Right ventricle myocardium inferior (tissue), 1 donor: ENCODE data around the gene MAPKAP1. TPM values are rescaled to one million over a fixed set of nuclear protein-coding genes. Genes with fewer than 3 reads are reported as not detected.

Source experiments
- ATAC-seq: fragments of 200-7000 bp; cut with Tn5 transposase; one replicate; pipeline ENCODE4 v1.9.1; 2020; ENCODE audit warnings: mild to moderate bottlenecking, moderate library complexity
- DNase-seq: peaks from one replicate; pipeline ENCODE4 v3.0.0; 2021; ENCODE audit errors: missing footprints
- intact Hi-C: fragments of 100-400 bp; cut with DNase I; formaldehyde crosslinking; loops from one replicate; pipeline ENCODE4 v1.11.0; 2022
- total RNA-seq: library from RNA; stranded (reverse); fragmentation: NEBNext Ultra II Directional; extraction: Animal tissue kit (Norgen Biotek cat#: 25700); gene quantifications from one replicate; pipeline ENCODE4 v1.2.1, GENCODE V29; 2021
- donor health status: DM: no; HTN: yes; CAD: no; lungs with severe emphysema.

The MAPKAP1 gene
- total RNA-seq, 1 donor from 2014 or later, result 122 TPM

DNA sequence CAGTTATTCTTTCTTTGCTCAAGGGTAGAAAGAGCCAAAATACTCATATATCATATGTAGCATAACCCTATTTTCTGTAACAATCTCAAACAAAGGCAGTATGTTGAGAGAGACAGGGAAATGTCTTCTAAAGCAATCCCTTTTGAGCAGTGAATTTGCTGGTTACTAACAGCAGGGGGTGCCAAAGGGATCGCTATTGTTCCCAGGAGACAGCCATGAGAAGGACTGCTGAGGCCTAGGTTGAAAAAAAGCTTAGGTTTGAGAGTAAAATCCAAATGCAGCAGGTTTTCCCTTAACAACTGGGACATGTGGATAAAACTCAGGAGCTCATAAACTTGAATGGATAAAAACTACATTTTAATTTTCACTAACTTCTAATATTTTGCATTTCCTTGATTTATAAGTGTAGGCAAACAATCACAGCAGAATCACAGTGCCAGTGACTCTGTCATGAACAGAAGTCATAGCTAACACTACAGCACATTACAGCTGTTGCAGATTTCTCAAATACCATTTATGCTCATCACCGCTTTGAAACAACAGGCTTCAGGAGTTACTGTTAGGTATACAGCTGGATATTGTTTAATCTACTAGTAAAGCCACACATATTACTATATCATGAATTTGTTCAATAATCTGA is 148.4 kb downstream of the MAPKAP1 start:
- intact Hi-C loops, result loop anchor here (5.0 to 10.0 kb wide), 3 partner anchors 74 to 326 kb away; partner anchors contain the start of gene PBX3
- ATAC-seq (peak; percentile 74), DNase-seq (no peak)

DNA sequence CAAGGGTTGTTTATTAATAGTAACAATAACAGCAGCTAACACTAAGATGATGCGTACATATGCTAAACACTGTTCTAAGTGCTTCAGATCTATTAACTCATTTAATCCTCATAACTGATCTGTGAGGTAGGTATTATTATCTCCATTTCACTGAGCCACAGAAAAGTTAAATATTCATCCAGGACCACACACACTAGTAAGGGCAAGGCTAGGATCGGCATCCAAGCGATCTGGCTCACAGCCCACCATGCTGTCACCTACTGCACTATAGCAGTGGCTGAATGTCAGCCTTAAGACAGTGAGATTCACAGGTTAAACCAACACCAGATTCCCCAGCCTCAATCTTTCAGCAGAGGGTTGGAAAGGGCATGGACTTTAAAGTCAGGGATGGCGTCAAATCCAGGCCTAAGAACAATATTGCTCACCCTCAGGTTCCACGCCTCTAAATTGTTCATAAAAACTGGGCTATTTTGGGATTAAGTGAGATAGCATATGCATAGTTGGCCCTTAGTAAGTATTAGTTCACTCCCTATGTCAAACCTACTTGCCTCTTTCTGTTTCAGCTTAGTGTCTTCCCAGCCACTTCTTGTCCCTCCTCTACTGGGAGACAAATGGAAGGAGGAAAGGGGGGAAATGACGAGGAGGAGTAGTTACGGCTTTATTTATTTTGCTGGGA is 150.8 kb downstream of the MAPKAP1 start:
- no peak for DNase-seq
- intact Hi-C loops, result loop anchor here (5.0 to 10.0 kb wide), 3 partner anchors 76 to 329 kb away; partner anchors contain the start of gene PBX3
- peak; percentile 21 for ATAC-seq

DNA sequence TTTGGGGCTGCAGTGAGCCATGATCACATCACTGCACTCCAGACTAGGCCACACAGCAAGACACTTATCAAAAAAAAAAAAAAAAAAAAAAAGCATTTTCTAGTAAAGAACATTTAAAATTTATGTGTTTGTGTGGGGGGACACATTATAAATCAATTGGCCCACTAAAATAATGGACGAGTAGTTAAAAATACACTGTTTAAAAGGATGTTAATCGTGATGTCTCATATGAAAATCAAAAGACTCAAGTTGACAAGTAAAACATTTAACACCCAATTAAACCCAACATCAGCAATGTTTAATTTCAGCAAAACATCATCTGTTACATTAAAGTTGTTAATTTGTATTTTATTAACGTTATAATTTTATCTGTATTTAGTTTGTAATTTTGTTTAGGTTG is 152.3 kb downstream of the MAPKAP1 start:
- intact Hi-C loops, result loop anchor here (5.0 to 10.0 kb wide), 3 partner anchors 78 to 330 kb away; partner anchors contain the start of gene PBX3
- no peak for DNase-seq
- no peak for ATAC-seq

DNA sequence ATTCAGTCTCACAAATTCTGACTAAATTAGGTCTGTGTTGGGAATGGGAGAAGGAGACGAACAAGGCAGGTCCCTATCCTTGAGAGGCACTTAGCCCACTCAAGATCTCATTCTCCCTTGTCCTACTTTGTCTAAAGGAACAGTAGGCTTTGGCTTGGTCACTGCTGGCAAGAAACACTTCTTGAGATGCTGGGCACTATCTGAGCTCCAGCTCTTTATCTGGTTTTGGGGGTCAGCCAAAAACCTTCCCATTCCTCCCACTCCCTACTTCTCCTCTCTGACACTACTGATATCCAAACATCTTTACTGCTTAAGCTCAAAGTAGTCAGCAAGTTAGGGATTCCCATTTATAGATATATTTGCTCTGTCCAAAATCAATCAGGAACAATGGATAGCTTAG is 155.2 kb downstream of the MAPKAP1 start:
- ATAC-seq (no peak), DNase-seq (no peak)
- intact Hi-C loops, result loop anchor here (2.0 to 10.0 kb wide), 2 partner anchors 79 to 333 kb away; no protein-coding TSS in a partner anchor

DNA sequence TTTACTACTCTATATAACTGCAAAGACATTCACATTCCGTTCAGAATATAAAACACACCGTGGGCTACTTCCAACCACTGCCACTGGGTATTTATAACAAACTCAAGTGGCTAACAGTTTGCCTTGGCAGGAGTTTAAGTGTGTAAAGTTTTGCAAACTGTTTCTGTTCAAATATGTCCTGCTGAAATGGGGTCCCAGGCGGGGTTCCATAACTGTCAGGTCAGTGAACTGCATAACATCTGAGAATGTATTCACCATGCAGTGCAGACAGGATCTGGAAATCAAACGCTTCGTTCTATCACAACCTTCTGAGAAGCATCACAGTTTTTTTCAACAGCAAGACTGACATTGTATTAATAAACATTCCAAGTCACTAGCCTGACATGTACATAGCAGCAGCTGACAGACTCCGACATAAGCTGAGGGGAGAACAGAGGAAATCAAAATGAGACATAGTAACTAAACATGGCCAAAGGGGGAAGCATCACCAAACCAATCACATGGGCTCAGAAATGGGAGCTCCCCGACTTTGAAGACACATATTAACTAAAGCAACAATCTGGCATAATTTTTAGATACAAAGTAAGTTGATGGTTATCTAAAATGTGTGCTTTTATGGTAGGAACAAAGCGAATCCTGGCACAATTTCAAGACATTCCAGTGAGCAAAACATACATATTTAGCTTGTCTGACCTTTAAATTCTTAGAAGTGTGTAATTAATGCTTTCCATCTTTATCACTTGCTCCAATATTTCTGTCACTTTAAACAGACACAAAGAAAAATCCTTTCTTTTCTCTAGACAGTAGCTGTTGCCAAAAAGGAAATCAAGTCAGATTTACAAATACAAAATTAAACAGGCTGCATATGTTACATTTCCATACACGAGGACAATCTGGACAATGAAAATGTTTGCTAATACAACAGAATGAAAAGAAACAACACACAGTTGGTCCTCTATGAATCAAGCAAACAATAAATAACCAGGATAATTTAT is 156.8 kb downstream of the MAPKAP1 start:
- no peak for DNase-seq
- intact Hi-C loops, result loop anchor here (2.0 to 10.0 kb wide), 4 partner anchors 38 to 335 kb away; no protein-coding TSS in a partner anchor
- peak; percentile 56 for ATAC-seq

DNA sequence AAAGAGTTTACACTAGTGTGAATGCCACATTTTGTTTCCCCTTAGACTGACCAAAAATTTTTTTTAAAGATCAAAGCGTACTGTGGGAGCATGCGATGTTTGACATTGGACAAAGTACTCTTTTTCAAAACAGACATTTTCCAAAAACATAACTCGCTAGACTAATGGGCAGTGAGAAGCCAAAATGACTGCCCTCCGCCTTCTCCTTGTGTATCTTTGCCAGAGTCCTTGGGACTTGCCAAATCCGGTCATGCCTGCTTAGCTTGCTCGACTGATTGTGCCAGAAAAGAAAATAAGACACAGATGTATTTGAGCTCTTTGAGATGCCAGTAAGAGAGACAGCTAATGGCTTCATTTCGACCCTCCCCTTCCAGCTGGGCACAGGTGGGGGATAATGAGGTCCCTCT is 157.5 kb downstream of the MAPKAP1 start:
- DNase-seq, result no peak
- intact Hi-C loops, result loop anchor here (2.0 to 5.0 kb wide), 2 partner anchors 37 to 63 kb away; no protein-coding TSS in a partner anchor
- ATAC-seq, result peak; percentile 73

DNA sequence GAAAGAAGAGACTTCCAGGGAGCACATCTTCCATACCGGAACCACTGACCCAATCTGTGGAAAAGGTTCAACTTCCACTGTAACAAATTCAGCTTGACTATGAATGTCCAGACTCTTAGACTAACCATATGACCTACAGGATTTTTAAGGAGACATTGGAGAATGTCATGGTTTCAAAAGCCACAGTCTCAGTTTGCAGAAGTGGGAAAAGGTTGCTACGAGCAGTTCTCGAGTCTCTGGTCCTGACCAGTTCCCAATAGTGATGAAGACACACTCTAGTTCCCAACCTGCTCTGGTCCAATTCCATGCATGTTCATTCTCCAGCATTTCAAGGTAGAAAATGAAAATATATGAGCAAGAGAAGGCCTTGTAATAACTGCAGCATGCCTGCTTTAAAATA is 158.0 kb downstream of the MAPKAP1 start:
- intact Hi-C loops, result loop anchor here (2.0 to 5.0 kb wide), 2 partner anchors 37 to 62 kb away; no protein-coding TSS in a partner anchor
- DNase-seq, result no peak
- no peak for ATAC-seq

DNA sequence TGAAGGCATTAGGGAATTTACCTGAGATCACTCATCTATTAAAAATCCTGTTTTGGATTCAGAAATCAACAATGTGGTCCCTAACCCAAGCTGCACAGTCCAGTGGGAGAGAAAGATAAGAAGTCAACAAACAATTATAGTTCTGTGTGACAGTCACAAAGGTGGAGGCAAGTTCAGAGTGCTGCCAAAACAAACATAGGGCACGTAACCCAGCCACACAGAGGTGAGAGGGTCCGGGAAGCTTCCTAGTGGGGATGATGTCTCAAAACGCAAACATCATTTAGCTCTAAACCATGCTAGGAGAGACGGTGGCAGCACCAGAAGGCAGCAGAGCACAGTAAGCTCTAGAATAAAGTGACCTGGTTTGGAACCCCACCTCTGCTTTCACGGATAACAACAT is 158.9 kb downstream of the MAPKAP1 start:
- DNase-seq, result no peak
- ATAC-seq, result no peak
- intact Hi-C loops, result loop anchor here (2.0 to 5.0 kb wide), 2 partner anchors 36 to 61 kb away; no protein-coding TSS in a partner anchor

DNA sequence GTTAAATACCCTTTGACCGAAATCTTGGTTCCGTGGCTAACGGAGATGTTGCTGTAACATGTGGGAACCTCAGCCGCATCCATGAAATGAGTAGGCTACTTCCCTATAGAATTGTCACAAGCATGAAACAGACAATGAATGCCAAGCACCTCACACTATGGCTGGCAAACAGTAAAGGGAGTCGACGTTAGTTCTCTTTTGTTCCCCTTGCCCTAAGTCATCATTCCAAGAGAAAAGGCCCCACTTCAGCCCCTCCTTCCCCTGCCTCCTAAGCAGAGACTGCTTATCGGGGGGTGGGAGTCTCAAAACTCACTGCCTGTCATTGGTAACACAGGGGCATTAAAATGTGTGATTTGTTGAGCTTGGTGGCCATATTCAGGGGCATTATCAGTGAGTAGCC is 159.6 kb downstream of the MAPKAP1 start:
- ATAC-seq (no peak), DNase-seq (no peak)
- intact Hi-C loops, result loop anchor here (5.0 kb wide), 1 partner anchor 35 kb away; no protein-coding TSS in a partner anchor

DNA sequence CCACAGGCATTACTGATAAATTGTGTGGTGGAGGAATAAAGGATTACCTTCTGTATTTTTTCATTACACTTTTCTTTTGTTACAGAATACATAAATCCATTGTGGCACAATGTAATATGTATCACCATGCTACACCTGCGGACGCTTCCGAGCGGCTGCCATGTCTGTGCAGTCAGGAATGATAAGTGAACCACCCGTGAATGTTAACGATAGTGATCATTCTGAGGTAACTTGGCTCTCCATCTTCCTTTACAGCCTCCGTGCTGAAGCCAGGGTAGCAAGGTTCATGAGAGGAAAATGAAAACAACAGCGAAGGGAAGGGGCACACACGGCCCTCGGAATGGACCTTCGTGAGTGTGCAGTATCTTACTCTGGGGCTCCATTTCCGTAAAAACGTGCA is 161.2 kb downstream of the MAPKAP1 start:
- ATAC-seq, result no peak
- DNase-seq, result no peak
- intact Hi-C loops, result loop anchor here (5.0 kb wide), 1 partner anchor 34 kb away; no protein-coding TSS in a partner anchor

DNA sequence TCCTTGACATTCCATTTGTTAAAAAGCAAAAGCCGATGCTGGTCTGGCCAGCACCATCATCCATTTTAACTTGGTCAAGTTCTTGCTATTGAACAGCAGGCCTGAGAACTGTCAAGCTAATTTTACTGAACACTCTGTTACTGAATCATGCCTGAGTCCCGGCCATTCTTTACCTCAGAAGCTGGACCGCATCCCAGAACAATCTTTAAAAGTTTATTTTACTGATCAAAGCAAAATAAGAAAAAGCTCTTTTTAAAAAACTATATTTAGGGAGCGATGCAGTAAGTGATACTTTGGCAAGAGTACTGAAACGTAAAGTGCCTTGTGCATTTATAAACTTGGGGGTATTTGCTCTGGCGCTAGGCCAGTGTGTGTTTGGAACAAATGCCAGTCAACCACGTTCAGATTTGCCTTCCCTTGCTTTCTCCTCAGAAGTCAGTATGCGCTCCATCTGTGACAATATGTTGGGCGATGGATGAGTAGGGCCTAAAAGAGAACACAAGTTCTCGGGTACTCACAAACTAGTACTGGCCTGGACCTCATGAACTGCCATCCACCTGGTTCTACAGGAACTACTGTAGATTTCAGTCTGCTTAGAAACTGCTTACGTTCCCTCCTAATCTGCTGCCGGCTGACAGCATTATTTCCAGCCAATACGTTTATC is 161.9 kb downstream of the MAPKAP1 start:
- intact Hi-C loops, result loop anchor here (5.0 kb wide), 1 partner anchor 33 kb away; no protein-coding TSS in a partner anchor
- DNase-seq, result no peak
- peak; percentile 43 for ATAC-seq

DNA sequence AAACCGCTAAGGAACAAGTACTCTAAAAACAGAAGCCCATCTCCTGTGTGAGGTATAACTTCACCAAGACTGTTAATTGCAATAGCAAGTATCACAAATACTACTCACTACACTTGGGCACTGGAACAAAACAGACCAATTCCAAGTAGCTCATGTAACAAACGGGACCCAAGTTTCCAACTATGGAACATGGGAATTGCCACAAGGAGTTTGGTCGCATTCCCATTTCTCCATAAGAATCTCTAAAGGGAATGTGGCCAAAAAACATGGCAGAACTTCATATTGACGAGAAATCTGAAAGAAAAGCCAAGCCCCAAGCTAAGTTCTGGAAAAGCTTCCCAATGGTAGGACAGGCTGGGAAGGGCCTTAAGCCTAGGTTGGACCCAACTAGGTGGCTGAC is 162.5 kb downstream of the MAPKAP1 start:
- intact Hi-C loops, result no loop called here

DNA sequence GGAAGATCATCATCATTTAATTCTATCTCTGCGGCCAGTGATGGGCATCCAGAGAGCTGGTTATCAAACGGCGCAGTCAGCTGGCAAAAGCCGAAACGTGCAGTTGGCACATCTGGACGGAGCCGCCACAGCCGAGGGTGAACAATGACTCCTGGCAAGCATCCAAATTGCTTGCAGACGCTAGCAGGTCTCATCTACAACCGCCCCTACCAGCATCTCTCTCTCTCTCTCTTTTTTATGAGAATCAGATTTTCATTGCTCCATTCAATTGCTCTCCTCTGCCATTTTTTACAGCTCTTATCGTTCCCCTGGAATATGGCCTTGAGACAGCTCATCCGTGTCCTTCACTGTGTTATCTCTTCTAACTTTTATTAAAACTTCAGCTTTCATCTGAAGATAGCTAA is 165.2 kb downstream of the MAPKAP1 start:
- DNase-seq (no peak), ATAC-seq (no peak)
- intact Hi-C loops, result no loop called here

More for the DNA sequence above, 162.5 kb downstream of the MAPKAP1 start:
- DNase-seq, result no peak
- ATAC-seq, result no peak

DNA sequence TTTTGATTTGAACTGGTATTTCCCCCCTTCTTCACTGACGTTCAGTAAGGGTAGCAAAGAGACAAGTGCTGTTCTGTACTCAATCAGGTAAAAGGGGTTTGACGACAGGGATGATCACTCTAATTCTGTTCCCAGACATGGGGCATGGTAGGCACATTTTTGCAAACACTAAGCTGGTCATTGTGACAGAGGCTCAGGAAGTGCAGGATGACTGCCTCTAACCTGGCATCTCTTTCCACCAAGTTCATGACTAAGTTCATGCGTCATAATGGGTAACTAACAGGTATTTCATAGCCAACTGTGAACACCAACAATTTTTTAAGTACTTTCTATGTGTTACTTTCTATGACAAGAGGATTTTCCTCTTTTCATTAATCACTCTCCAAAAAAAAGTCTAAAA is 166.5 kb downstream of the MAPKAP1 start:
- ATAC-seq, result no peak
- intact Hi-C loops, result no loop called here
- DNase-seq, result no peak

DNA sequence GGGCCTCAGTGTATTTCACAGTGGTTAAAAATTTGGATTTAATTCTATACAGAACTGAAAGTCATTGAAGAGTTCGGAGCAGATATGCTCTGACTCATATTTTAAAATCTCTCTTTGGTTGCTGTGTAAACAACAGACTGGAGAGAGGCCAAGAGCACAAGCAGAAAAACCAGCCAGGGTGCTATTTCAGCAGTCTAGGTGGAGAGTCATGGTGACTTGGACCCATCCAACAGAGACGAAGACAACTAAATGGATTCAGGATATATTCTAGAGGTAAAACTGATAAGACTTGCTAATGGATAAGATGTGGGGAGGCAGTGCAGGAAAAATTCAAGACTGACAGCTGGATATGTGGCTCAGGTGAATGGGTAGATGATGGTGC is 168.9 kb downstream of the MAPKAP1 start:
- intact Hi-C loops, result no loop called here
- peak; percentile 55 for ATAC-seq
- DNase-seq, result no peak

DNA sequence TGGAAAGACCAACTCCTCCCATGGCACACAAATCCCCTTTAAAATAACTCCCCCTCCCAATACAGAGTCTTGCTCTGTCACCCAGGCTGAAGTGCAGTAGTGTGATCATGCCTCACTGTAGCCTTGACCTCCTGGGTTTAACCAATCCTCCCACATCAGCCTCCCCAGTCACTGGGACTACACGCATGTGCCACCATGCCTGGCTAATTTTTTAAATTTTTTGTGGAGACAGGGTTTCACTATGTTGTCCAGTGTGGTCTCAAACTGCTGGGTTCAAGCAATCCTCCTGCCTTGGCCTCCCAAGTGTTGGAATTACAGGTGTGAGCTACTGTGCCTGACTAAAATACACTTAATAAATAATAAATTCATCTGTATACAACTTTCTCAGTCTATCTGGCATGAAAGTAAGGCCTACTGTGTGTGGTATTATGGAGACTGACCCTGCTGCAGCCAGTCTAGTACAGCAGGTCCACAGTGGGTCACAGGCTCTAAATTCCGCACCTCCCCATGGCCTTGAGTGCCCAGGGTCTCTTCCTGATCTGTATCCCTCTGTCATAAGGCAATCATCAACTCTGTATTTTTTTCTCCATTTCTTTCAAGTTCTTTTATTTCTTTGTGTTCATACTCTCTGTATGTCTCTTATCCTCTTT is 169.4 kb downstream of the MAPKAP1 start:
- intact Hi-C loops, result no loop called here
- ATAC-seq (no peak), DNase-seq (no peak)

DNA sequence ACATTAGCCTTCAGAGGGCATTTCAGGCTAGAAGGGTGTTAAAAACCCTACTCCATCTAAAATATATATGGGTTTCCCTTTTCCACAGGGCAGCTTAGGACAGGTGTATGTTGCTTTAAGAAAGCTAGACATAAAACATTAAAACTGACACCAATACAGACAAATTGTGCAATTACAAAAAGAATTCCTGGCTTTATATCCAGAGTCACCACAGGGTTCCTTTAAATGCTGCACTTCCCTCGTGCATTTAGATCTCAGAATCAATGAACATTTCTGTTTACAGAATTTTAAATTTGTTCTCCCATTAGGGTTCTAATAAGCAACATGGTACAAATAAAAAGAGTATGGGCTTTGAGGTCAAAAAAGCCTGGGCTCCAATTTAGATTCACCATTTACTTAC is 170.2 kb downstream of the MAPKAP1 start:
- ATAC-seq (no peak), DNase-seq (no peak)
- intact Hi-C loops, result no loop called here
